Measurements from ENCODE around the gene PRKCH. TPM values are rescaled to one million over a fixed set of nuclear protein-coding genes. Genes with fewer than 3 reads are reported as not detected.
"Not testable (repeated sequence)": the region's sequence is repeated elsewhere in the genome, so short reads cannot be mapped to it uniquely, and the experiment has no call there.

Gene PRKCH
- polyA plus RNA-seq, 4 donors, result 9.0 to 18.4 (median 16.1) TPM

GRCh38 chr14:61524211-61524806 is 202.9 kb downstream of the PRKCH start:
- DNase-seq (ENCODE audit: low read depth in 4 of 4, low spot score in 3 of 4), result no peak

- no peak for DNase-seq (ENCODE audit: low read depth in 4 of 4, low spot score in 3 of 4)
Measured at GRCh38 chr14:61524936-61525292, 203.5 kb downstream of the PRKCH start.

DNA sequence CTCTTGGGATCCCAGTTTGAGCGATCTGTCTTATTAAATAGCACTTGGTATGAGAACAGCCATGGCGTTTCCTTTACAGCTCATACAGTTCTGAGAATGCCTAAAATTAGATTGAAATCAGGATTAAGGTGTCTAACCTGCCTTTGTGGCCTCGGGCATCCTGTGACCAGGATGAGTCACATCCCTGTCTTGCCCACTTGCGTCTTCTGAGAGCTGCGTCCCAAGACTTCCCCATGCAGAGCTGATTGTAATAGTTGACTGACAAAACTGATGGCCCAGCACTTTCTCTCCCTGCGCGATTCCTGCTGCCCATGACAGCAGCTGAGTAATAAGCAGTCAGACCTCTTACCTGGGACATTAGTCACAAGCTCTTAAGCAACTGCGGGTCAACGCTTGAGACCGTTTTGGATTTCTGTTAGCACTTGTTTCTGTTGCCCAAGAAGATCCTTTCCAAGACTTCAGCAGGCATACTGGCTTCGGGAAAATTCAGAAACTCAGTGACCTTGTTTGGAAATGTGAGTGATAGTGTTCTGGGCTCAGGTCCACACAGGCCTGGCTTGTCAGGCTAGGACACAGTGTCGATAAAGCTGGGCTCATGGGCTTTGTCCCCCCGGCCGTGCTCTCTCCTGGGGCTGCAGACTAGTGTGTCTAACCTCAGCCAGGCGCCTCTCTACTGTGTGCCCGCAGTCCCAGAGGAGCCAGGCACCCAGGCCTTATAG is 204.1 kb downstream of the PRKCH start:
- no peak for DNase-seq (ENCODE audit: low read depth in 4 of 4, low spot score in 3 of 4)

DNA sequence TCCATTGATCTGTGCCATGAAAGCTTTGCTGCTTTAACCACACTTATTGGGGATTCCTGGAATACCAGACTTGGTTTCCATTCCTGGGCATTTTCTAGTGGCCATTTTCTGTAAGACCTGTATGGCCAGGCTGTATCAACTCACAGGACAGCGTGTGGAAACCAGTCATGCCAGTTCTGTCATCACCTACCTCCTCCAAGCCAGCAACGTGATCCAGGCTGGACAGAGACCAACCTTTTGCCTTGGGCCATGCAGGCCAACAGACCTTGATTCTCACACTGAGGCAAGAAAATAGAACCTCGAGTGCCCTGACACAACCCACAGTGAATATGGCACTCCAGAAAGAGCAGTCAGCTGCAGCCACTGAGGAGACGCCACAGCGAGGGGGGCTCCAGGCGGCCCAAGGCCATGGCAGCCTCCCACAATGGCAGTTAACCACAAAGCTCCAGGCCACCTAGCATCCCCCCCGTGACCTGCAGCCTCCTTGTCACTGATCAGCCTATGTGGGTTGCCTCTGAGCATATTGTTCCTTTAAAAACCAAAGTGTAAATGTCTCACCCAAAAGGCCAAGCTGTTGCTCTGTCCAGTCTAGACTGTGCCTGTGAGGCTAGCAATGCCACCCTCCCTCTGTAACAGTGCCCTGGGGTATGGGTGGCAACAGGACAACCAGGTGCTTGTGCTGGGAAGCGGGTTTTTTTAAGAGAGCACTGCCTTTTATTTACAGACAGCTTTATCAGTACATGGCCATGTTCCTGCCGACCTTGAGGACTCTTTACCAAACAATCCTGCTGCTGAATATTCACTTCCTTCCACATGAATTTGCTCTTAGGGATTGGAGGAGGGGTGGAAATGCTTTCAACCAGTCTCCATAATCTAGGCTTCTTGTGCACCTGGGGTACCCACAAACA is 205.3 kb downstream of the PRKCH start:
- no peak for DNase-seq (ENCODE audit: low read depth in 4 of 4, low spot score in 3 of 4)

- no peak for DNase-seq (ENCODE audit: low read depth in 4 of 4, low spot score in 3 of 4)
Measured at GRCh38 chr14:61527325-61528100, 206.1 kb downstream of the PRKCH start.

GRCh38 chr14:61528591-61529021 is 207.2 kb downstream of the PRKCH start:
- DNase-seq (ENCODE audit: low read depth in 4 of 4, low spot score in 3 of 4), result no peak

DNA sequence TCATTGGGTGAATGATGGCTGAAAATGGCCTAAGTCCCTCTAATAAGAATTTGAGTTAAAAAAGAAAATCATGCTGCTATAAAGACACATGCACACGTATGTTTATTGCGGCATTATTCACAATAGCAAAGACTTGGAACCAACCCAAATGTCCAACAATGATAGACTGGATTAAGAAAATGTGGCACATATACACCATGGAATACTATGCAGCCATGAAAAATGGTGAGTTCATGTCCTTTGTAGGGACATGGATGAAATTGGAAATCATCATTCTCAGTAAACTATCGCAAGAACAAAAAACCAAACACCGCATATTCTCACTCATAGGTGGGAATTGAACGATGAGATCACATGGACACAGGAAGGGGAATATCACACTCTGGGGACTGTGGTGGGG is 208.0 kb downstream of the PRKCH start:
- not testable (repeated sequence) for DNase-seq (ENCODE audit: low read depth in 4 of 4, low spot score in 3 of 4)

- DNase-seq (ENCODE audit: low read depth in 4 of 4, low spot score in 3 of 4), result no peak
Measured at GRCh38 chr14:61530296-61530695, 208.9 kb downstream of the PRKCH start.

GRCh38 chr14:61530896-61531295 is 209.5 kb downstream of the PRKCH start:
- no peak for DNase-seq (ENCODE audit: low read depth in 4 of 4, low spot score in 3 of 4)

DNA sequence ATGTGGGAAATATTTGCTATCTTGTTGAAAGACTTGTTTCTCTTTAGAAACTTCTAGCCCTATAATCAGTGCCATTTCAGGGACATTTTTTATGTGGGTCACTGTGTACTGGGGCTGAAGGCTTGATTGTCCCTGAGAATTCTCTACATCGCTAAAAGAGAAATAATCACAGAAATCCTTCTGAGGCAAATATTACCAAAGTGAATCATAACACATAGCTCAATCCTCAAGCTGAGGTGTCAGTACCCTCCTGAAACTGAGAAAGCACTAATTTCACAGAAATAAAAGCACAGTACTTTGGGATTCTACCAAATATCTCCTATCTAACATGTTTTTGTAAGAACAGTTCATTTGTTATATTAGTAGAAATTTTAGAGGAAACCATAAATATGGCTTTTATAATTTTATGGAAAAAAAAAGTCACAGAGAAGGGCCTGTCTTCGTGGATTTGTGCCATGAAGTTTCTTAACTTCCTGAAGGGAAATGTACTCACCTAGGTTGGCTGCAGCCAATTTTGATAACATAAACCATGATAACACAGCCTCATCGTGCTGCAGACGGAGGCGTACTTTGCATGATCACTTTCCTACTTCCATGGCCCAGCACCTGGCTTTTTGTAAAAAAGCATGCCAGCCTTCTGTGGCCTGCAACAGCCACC is 210.2 kb downstream of the PRKCH start:
- DNase-seq (ENCODE audit: low read depth in 4 of 4, low spot score in 3 of 4), result no peak

DNA sequence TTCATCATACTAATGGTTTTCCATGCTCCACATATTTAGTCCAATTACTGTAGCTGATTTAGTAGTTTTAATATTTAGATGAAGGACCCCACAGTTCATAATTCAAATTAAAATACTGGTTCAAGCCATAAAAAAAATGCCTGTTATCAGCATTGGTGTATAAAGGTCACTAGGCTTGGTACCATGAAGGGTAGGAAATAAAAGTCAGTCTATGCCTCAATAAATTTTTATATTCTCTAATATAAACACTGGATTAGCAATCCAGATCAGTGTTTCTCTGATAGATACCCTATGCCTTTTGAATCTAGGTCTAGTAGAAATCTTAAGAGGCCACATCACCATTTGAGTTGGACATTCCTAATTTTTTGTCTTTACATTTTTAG is 210.7 kb downstream of the PRKCH start:
- no peak for DNase-seq (ENCODE audit: low read depth in 4 of 4, low spot score in 3 of 4)

GRCh38 chr14:61532763-61533162 is 211.4 kb downstream of the PRKCH start:
- DNase-seq (ENCODE audit: low read depth in 4 of 4, low spot score in 3 of 4), result no peak

GRCh38 chr14:61533513-61534255 is 212.3 kb downstream of the PRKCH start:
- DNase-seq (ENCODE audit: low read depth in 4 of 4, low spot score in 3 of 4), result no peak

DNA sequence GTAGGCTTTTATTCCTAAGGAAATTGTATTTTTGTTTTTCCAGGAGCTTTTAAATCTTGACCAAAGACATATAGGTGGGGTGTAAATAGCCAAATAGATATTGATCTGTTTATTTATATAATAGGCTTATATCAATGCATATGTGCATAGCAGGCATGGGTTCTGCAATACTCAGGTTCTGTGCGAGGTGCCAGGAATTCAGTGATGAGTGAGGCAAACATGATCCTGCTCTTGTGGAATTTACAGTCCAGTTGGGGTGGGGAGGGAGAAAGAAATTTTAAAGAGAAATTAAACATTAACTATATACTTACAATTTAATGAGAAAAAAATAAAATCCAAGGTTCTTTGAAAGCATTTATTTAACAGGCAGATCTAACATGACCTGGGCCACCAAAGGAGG is 213.7 kb downstream of the PRKCH start:
- no peak for DNase-seq (ENCODE audit: low read depth in 4 of 4, low spot score in 3 of 4)

- no peak for DNase-seq (ENCODE audit: low read depth in 4 of 4, low spot score in 3 of 4)
Measured at GRCh38 chr14:61535458-61535857, 214.1 kb downstream of the PRKCH start.

- no peak for DNase-seq (ENCODE audit: low read depth in 4 of 4, low spot score in 3 of 4)
Measured at GRCh38 chr14:61536661-61537562, 215.5 kb downstream of the PRKCH start.

DNA sequence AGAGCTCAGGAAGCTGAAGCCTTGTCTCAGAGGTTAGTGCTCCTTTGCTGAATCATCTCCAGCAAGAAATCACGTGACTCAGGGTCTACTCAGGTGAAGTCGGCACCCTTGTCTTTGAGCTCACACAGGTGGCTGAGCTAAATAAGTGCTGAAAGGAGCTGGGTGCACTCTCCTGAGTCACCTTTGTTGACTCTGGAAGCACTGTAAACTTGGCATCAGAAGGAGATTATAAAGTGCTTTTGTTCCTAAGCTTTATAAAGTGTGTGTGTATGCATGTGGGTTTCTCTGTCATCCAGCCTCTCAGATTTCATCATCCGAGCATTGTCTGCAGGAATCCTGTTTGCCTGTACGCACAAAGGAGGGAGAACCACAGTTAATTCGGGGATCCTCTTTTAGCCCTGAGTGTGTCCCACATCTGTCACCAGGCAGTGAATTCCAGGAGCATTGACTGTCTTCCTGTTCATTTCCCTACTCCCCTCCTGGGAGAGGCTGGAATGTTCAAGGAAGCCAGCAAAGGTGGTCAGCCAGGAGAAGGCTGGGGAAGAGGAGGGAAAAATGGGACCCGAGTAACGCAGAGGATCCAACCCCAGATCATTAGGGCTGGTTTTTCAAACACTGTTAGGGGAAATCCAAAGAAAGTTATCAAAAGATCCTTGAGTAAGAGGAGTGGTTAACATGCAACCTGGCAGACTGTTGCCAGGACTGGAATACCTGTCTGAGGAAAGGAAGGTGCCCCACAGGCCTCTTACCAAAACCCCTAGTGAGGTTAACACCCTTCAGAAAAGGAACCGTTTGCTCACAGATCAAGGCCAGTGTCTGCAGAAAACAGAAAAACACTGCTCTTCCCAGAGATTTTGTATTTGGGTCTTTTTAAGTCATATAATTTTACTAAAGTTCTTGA is 216.4 kb downstream of the PRKCH start:
- no peak for DNase-seq (ENCODE audit: low read depth in 4 of 4, low spot score in 3 of 4)

Data from left renal pelvis (tissue), 4 donors.